Gastroesophageal sphincter (tissue), 2 donors: Measurements from ENCODE around the gene FAT1.

Source experiments
- EP300 ChIP-seq: sonication (generic); formaldehyde crosslinking; IDR thresholded peaks from one replicate; pipeline ENCODE4 v1.6.1; 2017; ENCODE audit warnings: antibody characterized with exemption, mild to moderate bottlenecking
- POLR2A ChIP-seq, 2 donors: fragments of 450-650 bp; IDR thresholded peaks; one replicate each; pipeline ENCODE4 v1.6.1; 2017; ENCODE audit warnings: antibody characterized with exemption in 2 of 2, mild to moderate bottlenecking in 2 of 2, moderate library complexity in 1 of 2

DNA sequence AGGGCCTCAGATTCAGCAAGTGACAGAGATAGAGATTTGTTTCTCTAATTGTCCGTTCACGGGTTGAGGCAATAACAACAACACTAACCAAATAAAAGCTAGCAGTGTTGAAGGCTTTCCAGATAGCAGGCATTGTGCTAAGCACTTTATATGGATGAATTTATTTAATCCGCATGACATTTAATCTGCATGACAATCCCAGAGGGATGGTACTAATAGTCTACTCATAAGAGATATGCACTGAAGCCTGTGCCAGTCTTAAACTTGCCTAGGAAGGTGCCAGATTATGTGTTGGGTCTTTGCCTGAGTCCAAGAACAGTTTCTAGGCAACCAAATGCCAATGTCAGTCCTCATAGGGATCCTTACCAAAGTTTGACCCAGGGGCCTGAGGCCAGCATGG, 37.7 kb upstream of the FAT1 start:
- TF ChIP-seq POLR2A (IDR thresholded peaks at IDR 0.05) (no peak), EP300 (no peak)
